HCT116 (cell line): ENCODE measurements around the gene POFUT2. TPM values are rescaled to one million over a fixed set of nuclear protein-coding genes. Genes with fewer than 3 reads are reported as not detected.
A peak's percentile ranks its signal among the peaks of the same experiment; 100 is the strongest.

Experiments used
- ATAC-seq: fragments of 200-7000 bp; cut with Tn5 transposase; 2 replicates; pipeline ENCODE4 v1.9.1; 2020; ENCODE audit warnings: mild to moderate bottlenecking, moderate library complexity
- BruUV-seq: library from RNA; stranded (reverse); fragments of 400-500 nt; replicated peaks from 2 replicates; lab custom pipeline; 2021; lab: Mats Ljungman, UMichigan
- CTCF ChIA-PET: fragments of 300-600 bp; sonication (Branson Sonifier 250); formaldehyde crosslinking; loops from one replicate; lab custom pipeline; 2021; ENCODE audit warnings: antibody characterized with exemption; lab: Charles Lee
- POLR2A ChIA-PET: fragments of 300-600, 350-600 bp; sonication (Branson Sonifier 250); formaldehyde crosslinking; loops from one replicate; lab custom pipeline; 2021; ENCODE audit warnings: antibody characterized with exemption; lab: Charles Lee
- RAD21 ChIA-PET, 2 experiments: fragments of 300-600 bp; sonication (Branson Sonifier 250); formaldehyde crosslinking; loops; one replicate each; lab custom pipeline; 2023; ENCODE audit warnings: low total read pairs in 2 of 2; ENCODE audit not compliant: uncharacterized antibody in 2 of 2, unreplicated experiment in 2 of 2, low non-redundant PET in 1 of 2; lab: Charles Lee
- DNase-seq: peaks from one replicate; pipeline ENCODE4 v3.0.0-alpha.2; 2010; ENCODE audit warnings: low read depth, low spot score
- H2AFZ ChIP-seq: fragments of 200-600 bp; shearing (Covaris generic), sonication (generic); 2 replicates; pipeline ENCODE4 v1.6.1; 2017; ENCODE audit warnings: low read depth, mixed run types, mixed read lengths, antibody characterized with exemption, low read length; ENCODE audit not compliant: poor library complexity, severe bottlenecking
- H3K27ac ChIP-seq: 2 replicates; pipeline ENCODE4 v1.5.1; 2012; ENCODE audit warnings: low read depth, low read length
- H3K27me3 ChIP-seq: fragments of 200-600 bp; sonication (generic); 2 replicates; pipeline ENCODE4 v1.6.1; 2016; ENCODE audit warnings: mixed run types, low read length, mixed read lengths; ENCODE audit not compliant: insufficient read depth
- H3K36me3 ChIP-seq, 2 experiments: fragments of 200-500 bp in 1 of 2; fragments of 200-600 bp in 1 of 2; sonication (Bioruptor generic) in 1 of 2; sonication (generic) in 1 of 2; 2 replicates each; pipeline versions ENCODE4 v1.5.1 to v1.6.1; 2014 to 2016; ENCODE audit warnings: low read length in 2 of 2, inconsistent platforms in 1 of 2, mixed read lengths in 1 of 2, mixed run types in 1 of 2; ENCODE audit not compliant: insufficient read depth in 2 of 2, control insufficient read depth in 1 of 2
- H3K4me1 ChIP-seq, 2 experiments: fragments of 200-600 bp in 1 of 2; sonication (generic) in 1 of 2; 2 replicates each; pipeline versions ENCODE4 v1.5.1 to v1.6.1; 2012 to 2017; ENCODE audit warnings: low read length in 2 of 2, inconsistent platforms in 1 of 2, mild to moderate bottlenecking in 1 of 2, mixed read lengths in 1 of 2, mixed run types in 1 of 2, moderate library complexity in 1 of 2; ENCODE audit not compliant: insufficient read depth in 2 of 2, control insufficient read depth in 1 of 2
- H3K4me2 ChIP-seq: fragments of 200-600 bp; sonication (generic); 2 replicates; pipeline ENCODE4 v1.6.1; 2017; ENCODE audit warnings: mixed run types, low read length, mixed read lengths
- H3K4me3 ChIP-seq, 2 experiments: fragments of 200-600 bp in 1 of 2; sonication (generic) in 1 of 2; replicated peaks in 1 of 2; 2 replicates each; pipeline ENCODE4 v1.5.1; 2011 to 2016; ENCODE audit warnings: low read length in 2 of 2, control low read depth in 1 of 2, low read depth in 1 of 2, mild to moderate bottlenecking in 1 of 2, mixed read lengths in 1 of 2, mixed run types in 1 of 2
- H3K79me2 ChIP-seq: fragments of 200-600 bp; sonication (generic); 2 replicates; pipeline ENCODE4 v1.6.1; 2017; ENCODE audit warnings: mild to moderate bottlenecking, mixed run types, low read length, moderate library complexity, mixed read lengths; ENCODE audit not compliant: insufficient read depth
- H3K9ac ChIP-seq: fragments of 200-600 bp; sonication (generic); 2 replicates; pipeline ENCODE4 v1.6.1; 2016; ENCODE audit warnings: low read length, mixed read lengths
- H3K9me2 ChIP-seq: fragments of 200-600 bp; sonication (generic), shearing (Covaris generic); 2 replicates; pipeline ENCODE4 v1.6.1; 2017; ENCODE audit warnings: mixed run types, mild to moderate bottlenecking, moderate library complexity; ENCODE audit not compliant: insufficient read depth
- H3K9me3 ChIP-seq, 2 experiments: fragments of 200-500 bp in 1 of 2; fragments of 200-600 bp in 1 of 2; sonication (Bioruptor generic) in 1 of 2; sonication (generic) in 1 of 2; 2 replicates each; pipeline ENCODE4 v1.6.1; 2014 to 2017; ENCODE audit warnings: low read length in 2 of 2, mixed read lengths in 2 of 2, inconsistent platforms in 1 of 2, low read depth in 1 of 2, mild to moderate bottlenecking in 1 of 2, mixed run types in 1 of 2, moderate library complexity in 1 of 2; ENCODE audit not compliant: control insufficient read depth in 1 of 2, insufficient read depth in 1 of 2
- H4K20me1 ChIP-seq: fragments of 200-600 bp; sonication (generic), shearing (Covaris generic); 2 replicates; pipeline ENCODE4 v1.6.1; 2017; ENCODE audit warnings: mixed run types, mild to moderate bottlenecking, moderate library complexity; ENCODE audit not compliant: insufficient read depth
- CBX3 ChIP-seq: IDR thresholded peaks from 2 replicates; pipeline ENCODE4 v1.6.1; 2012; ENCODE audit warnings: low read depth
- CEBPB ChIP-seq: IDR thresholded peaks from 2 replicates; pipeline ENCODE4 v1.6.1; 2012; ENCODE audit warnings: low read depth
- EGR1 ChIP-seq: IDR thresholded peaks from 2 replicates; pipeline ENCODE4 v1.6.1; 2012; ENCODE audit warnings: low read depth
- ELF1 ChIP-seq: IDR thresholded peaks from 2 replicates; pipeline ENCODE4 v1.6.1; 2012; ENCODE audit warnings: low read depth, borderline replicate concordance
- POLR2AphosphoS5 ChIP-seq: IDR thresholded peaks from 2 replicates; pipeline ENCODE4 v1.6.1; 2011; ENCODE audit warnings: mild to moderate bottlenecking, low read depth, low read length, moderate library complexity
- SIN3A ChIP-seq: IDR thresholded peaks from 2 replicates; pipeline ENCODE4 v1.6.1; 2012; ENCODE audit warnings: low read depth
- YY1 ChIP-seq: IDR thresholded peaks from 2 replicates; pipeline ENCODE4 v1.6.1; 2011; ENCODE audit warnings: low read length, low read depth, moderate library complexity, mild to moderate bottlenecking; ENCODE audit not compliant: insufficient replicate concordance; ENCODE audit errors: extremely low read depth
- ZNF274 ChIP-seq: fragments of 200-500 bp; sonication (Bioruptor generic); IDR thresholded peaks from 2 replicates; pipeline ENCODE4 v1.6.1; 2014; ENCODE audit warnings: mild to moderate bottlenecking, low read depth, low read length, inconsistent platforms
- intact Hi-C: fragments of 100-400 bp; cut with micrococcal nuclease; formaldehyde crosslinking; loops from 2 replicates; pipeline ENCODE4 v1.10.0; 2022
- total RNA-seq: library from RNA; stranded (reverse); gene quantifications from one replicate; pipeline ENCODE4 v1.2.1, GENCODE V29; 2021; ENCODE audit not compliant: unreplicated experiment
- TF ChIP-seq, protein P1 (sequence below), 3 experiments: fragments of 200-600 bp in 1 of 3; sonication (generic) in 1 of 3; IDR thresholded peaks in 2 of 3; conservative IDR thresholded peaks in 1 of 3; 2 replicates each; pipeline ENCODE4 v1.5.1; 2012 to 2017; ENCODE audit warnings: low read depth in 2 of 3, low read length in 2 of 3, antibody characterized with exemption in 1 of 3, borderline replicate concordance in 1 of 3, control low read depth in 1 of 3, mild to moderate bottlenecking in 1 of 3, mixed read lengths in 1 of 3, mixed run types in 1 of 3, moderate library complexity in 1 of 3; ENCODE audit not compliant: insufficient read depth in 1 of 3
- TF ChIP-seq, protein P2 (sequence below): IDR thresholded peaks from 2 replicates; pipeline ENCODE4 v1.6.1; 2012; ENCODE audit warnings: low read depth
- TF ChIP-seq, protein P3 (sequence below): IDR thresholded peaks from 2 replicates; pipeline ENCODE4 v1.6.1; 2012

Gene POFUT2
- total RNA-seq, 1 experiment from 2014 or later, result 20.5 TPM

DNA sequence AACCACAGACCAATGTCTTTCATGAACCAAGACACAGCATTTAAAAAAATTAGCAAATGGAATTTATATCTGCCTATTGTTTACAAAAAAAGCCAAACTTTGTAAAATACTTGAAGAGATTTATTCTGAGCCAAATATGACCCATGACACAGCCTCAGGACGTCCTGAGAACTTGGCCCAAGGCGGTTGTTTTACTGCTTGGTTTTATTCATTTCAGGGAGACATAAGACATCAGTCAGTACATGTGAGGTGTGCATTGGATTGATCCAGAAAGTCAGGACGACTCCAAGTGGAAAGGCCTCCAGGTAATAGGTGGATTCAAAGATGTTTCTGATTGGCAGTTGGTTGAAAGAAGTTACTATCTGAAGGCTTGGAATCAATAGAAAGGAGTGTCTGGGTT, 1.4 kb upstream of the POFUT2 start:
- peak overlapping the region in 1 of 2 experiments; percentile 80; a peak in 1 of 4 replicates for H3K4me3 ChIP-seq
- POLR2A ChIA-PET, result no interaction called here
- TSS peak; percentile 49 for BruUV-seq

More for the DNA sequence above, 1.4 kb upstream of the POFUT2 start:
- Histone ChIP-seq H3K9me3 (no peaks in the 10 kb centered on the region), H4K20me1 (no peaks in the 10 kb centered on the region), H3K4me1 (peaks cover 13 to 25% of the 10 kb centered on the region in 2 experiments), H3K27me3 (no peaks in the 10 kb centered on the region), H3K79me2 (peaks cover 12% of the 10 kb centered on the region), H3K4me2 (peak overlapping the region; percentile 89)
- intact Hi-C loops, result no loop called here
- no peak for TF ChIP-seq ELF1
- no peak for TF ChIP-seq SIN3A
- no peak for TF ChIP-seq YY1
- TF ChIP-seq CBX3, result no peak
- TF ChIP-seq, protein P1, sequence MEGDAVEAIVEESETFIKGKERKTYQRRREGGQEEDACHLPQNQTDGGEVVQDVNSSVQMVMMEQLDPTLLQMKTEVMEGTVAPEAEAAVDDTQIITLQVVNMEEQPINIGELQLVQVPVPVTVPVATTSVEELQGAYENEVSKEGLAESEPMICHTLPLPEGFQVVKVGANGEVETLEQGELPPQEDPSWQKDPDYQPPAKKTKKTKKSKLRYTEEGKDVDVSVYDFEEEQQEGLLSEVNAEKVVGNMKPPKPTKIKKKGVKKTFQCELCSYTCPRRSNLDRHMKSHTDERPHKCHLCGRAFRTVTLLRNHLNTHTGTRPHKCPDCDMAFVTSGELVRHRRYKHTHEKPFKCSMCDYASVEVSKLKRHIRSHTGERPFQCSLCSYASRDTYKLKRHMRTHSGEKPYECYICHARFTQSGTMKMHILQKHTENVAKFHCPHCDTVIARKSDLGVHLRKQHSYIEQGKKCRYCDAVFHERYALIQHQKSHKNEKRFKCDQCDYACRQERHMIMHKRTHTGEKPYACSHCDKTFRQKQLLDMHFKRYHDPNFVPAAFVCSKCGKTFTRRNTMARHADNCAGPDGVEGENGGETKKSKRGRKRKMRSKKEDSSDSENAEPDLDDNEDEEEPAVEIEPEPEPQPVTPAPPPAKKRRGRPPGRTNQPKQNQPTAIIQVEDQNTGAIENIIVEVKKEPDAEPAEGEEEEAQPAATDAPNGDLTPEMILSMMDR (IDR thresholded peaks at IDR 0.05 in 2 of 3, conservative IDR thresholded peaks at IDR 0.05 in 1 of 3; ENCODE audit: borderline replicate concordance in 1 of 3, insufficient read depth in 1 of 3, low read depth in 2 of 3, low read length in 2 of 3), result no peak
- TF ChIP-seq, protein P2, sequence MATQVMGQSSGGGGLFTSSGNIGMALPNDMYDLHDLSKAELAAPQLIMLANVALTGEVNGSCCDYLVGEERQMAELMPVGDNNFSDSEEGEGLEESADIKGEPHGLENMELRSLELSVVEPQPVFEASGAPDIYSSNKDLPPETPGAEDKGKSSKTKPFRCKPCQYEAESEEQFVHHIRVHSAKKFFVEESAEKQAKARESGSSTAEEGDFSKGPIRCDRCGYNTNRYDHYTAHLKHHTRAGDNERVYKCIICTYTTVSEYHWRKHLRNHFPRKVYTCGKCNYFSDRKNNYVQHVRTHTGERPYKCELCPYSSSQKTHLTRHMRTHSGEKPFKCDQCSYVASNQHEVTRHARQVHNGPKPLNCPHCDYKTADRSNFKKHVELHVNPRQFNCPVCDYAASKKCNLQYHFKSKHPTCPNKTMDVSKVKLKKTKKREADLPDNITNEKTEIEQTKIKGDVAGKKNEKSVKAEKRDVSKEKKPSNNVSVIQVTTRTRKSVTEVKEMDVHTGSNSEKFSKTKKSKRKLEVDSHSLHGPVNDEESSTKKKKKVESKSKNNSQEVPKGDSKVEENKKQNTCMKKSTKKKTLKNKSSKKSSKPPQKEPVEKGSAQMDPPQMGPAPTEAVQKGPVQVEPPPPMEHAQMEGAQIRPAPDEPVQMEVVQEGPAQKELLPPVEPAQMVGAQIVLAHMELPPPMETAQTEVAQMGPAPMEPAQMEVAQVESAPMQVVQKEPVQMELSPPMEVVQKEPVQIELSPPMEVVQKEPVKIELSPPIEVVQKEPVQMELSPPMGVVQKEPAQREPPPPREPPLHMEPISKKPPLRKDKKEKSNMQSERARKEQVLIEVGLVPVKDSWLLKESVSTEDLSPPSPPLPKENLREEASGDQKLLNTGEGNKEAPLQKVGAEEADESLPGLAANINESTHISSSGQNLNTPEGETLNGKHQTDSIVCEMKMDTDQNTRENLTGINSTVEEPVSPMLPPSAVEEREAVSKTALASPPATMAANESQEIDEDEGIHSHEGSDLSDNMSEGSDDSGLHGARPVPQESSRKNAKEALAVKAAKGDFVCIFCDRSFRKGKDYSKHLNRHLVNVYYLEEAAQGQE, result no peak
- TF ChIP-seq ZNF274, result no peak
- TF ChIP-seq POLR2AphosphoS5, result no peak
- no peak for TF ChIP-seq EGR1
- TF ChIP-seq CEBPB, result no peak
- TF ChIP-seq, protein P3, sequence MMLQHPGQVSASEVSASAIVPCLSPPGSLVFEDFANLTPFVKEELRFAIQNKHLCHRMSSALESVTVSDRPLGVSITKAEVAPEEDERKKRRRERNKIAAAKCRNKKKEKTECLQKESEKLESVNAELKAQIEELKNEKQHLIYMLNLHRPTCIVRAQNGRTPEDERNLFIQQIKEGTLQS, result no peak
- TF ChIP-seq, all 23 proteins: peak for 0
- Histone ChIP-seq H3K9me2 (no peaks in the 10 kb centered on the region), H3K27ac (no peak overlapping the region), H3K36me3 (peaks cover 0 to 20% of the 10 kb centered on the region in 2 experiments; a peak in 3 of 4 replicates), H2AFZ (no peak overlapping the region), H3K9ac (no peak overlapping the region)
- no peak for DNase-seq
- RAD21 ChIA-PET, result interaction anchor here (0.6 to 1.5 kb wide), 3 partner anchors 149 to 151 kb away, joined by 3 to 6 read pairs (median 4); no protein-coding TSS in a partner anchor
- CTCF ChIA-PET, result interaction anchor here (1.3 to 2.2 kb wide), 5 partner anchors 20 to 152 kb away, joined by 3 to 50 read pairs (median 6); no protein-coding TSS in a partner anchor
- no peak for ATAC-seq
